ENCODE results near the gene GRIA4.

Gene GRIA4

DNA sequence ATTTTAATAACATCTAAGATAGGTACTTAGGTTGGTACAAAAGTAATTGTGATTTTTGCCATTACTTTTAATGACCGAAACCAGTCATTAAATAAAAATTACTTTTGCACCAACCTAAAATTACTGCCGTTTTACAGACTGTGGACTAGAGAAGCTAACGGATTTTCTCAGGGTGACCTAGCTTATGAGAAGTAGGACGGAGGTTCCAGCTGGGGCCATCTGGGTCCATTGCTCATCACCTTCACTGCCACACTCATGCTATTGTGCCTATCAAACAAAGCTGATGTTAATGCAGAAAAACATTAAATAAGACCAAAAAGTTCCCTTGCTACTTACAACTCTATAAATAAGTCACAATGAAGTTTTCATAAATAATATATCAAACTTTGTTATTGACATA lies 38.9 kb downstream of the GRIA4 start:
- TF ChIP-seq, protein P1, sequence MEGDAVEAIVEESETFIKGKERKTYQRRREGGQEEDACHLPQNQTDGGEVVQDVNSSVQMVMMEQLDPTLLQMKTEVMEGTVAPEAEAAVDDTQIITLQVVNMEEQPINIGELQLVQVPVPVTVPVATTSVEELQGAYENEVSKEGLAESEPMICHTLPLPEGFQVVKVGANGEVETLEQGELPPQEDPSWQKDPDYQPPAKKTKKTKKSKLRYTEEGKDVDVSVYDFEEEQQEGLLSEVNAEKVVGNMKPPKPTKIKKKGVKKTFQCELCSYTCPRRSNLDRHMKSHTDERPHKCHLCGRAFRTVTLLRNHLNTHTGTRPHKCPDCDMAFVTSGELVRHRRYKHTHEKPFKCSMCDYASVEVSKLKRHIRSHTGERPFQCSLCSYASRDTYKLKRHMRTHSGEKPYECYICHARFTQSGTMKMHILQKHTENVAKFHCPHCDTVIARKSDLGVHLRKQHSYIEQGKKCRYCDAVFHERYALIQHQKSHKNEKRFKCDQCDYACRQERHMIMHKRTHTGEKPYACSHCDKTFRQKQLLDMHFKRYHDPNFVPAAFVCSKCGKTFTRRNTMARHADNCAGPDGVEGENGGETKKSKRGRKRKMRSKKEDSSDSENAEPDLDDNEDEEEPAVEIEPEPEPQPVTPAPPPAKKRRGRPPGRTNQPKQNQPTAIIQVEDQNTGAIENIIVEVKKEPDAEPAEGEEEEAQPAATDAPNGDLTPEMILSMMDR (IDR thresholded peaks at IDR 0.05; ENCODE audit: borderline replicate concordance, insufficient read depth, low read depth, low read length) = no peak
- H3K4me3 ChIP-seq (ENCODE audit: low read depth, low read length) = no peak overlapping the region

GRCh38 chr11:105665281-105665680 lies 55.4 kb downstream of the GRIA4 start:
- TF ChIP-seq, protein P1 (IDR thresholded peaks at IDR 0.05; ENCODE audit: borderline replicate concordance, insufficient read depth, low read depth, low read length) = no peak
- H3K4me3 ChIP-seq (ENCODE audit: low read depth, low read length) = no peak overlapping the region

DNA sequence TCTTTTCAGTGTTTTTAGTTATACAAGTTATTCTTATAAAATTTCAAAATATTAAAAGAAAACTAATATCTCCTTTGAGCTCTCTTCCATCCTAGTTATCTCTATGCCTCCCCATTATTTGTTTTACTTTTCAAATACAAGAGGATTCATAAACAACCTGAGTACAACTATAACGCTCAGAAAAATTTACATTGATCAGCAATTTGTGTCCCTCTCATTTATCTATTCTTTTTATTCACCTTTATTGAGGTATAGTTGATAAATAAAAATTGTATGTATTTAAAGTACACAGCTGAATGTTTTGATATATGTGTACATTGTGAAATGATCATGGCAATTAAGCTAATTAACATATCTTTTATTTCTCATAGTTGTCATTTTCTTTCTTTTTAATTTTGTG lies 57.6 kb downstream of the GRIA4 start:
- TF ChIP-seq, protein P1 (IDR thresholded peaks at IDR 0.05; ENCODE audit: borderline replicate concordance, insufficient read depth, low read depth, low read length) = no peak
- H3K4me3 ChIP-seq (ENCODE audit: low read depth, low read length) = no peak overlapping the region

GRCh38 chr11:105670811-105671210 lies 60.9 kb downstream of the GRIA4 start:
- TF ChIP-seq, protein P1 (IDR thresholded peaks at IDR 0.05; ENCODE audit: borderline replicate concordance, insufficient read depth, low read depth, low read length) = no peak
- no peak overlapping the region for H3K4me3 ChIP-seq (ENCODE audit: low read depth, low read length)

GRCh38 chr11:105673089-105673488 lies 63.2 kb downstream of the GRIA4 start:
- TF ChIP-seq, protein P1 (IDR thresholded peaks at IDR 0.05; ENCODE audit: borderline replicate concordance, insufficient read depth, low read depth, low read length) = no peak
- H3K4me3 ChIP-seq (ENCODE audit: low read depth, low read length) = no peak overlapping the region

DNA sequence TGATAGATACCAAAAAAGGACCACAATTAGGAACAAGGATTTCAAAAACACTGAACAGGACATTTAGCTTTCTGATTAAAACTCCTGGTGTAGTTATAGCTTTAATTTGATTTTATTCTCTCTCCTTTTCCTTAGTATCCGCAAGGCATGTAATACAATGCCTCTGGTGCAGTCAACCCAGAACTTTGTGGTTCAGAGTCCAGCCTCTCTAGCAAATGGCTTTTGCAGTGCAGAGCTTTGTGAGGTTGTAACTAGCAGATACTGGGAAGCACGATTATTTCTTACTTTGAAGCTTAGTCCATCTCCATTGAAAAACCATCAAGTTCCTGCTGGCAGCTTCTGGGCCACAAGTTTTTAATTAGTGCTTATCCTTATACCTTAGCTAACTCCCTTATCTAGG lies 79.8 kb downstream of the GRIA4 start:
- H3K4me3 ChIP-seq (ENCODE audit: low read depth, low read length) = no peak overlapping the region
- TF ChIP-seq, protein P1 (IDR thresholded peaks at IDR 0.05; ENCODE audit: borderline replicate concordance, insufficient read depth, low read depth, low read length) = no peak

GRCh38 chr11:105690467-105690866 lies 80.6 kb downstream of the GRIA4 start:
- no peak overlapping the region for H3K4me3 ChIP-seq (ENCODE audit: low read depth, low read length)
- TF ChIP-seq, protein P1 (IDR thresholded peaks at IDR 0.05; ENCODE audit: borderline replicate concordance, insufficient read depth, low read depth, low read length) = no peak
